WTC11 (cell line): ENCODE results near the gene PIK3C3. TPM values are rescaled to one million over a fixed set of nuclear protein-coding genes. Genes with fewer than 3 reads are reported as not detected.

Source experiments
- ATAC-seq: fragments of 200-7000 bp; cut with Tn5 transposase; 2 replicates; pipeline ENCODE4 v1.10.0; 2021; ENCODE audit warnings: mild to moderate bottlenecking, moderate library complexity
- CTCF ChIA-PET: fragments of 300-600 bp; sonication (Branson Sonifier 250); formaldehyde crosslinking; loops from one replicate; lab custom pipeline; 2021; ENCODE audit warnings: antibody characterized with exemption; lab: Charles Lee
- POLR2A ChIA-PET: fragments of 350-600 bp; sonication (Branson Sonifier 250); formaldehyde crosslinking; loops from one replicate; lab custom pipeline; 2021; ENCODE audit warnings: antibody characterized with exemption; lab: Charles Lee
- DNase-seq: peaks from one replicate; pipeline ENCODE4 v3.0.0; 2021; ENCODE audit warnings: low spot score
- H3K27ac Mint-ChIP-seq: 2 replicates; pipeline ENCODE4 v1.8.0; 2021; ENCODE audit warnings: mixed read lengths
- H3K27me3 Mint-ChIP-seq: 2 replicates; pipeline ENCODE4 v1.8.0; 2021; ENCODE audit warnings: low read depth, mild to moderate bottlenecking, moderate library complexity, mixed read lengths
- H3K36me3 Mint-ChIP-seq: 2 replicates; pipeline ENCODE4 v1.8.0; 2021; ENCODE audit warnings: mixed read lengths
- H3K4me1 Mint-ChIP-seq: 2 replicates; pipeline ENCODE4 v1.8.0; 2022; ENCODE audit warnings: mixed read lengths
- H3K4me3 Mint-ChIP-seq: 2 replicates; pipeline ENCODE4 v1.8.0; 2021; ENCODE audit warnings: mild to moderate bottlenecking, moderate library complexity, mixed read lengths
- H3K9me3 Mint-ChIP-seq: 2 replicates; pipeline ENCODE4 v1.8.0; 2021; ENCODE audit warnings: mixed read lengths
- ESRRA ChIP-seq: sonication (generic); formaldehyde crosslinking; IDR thresholded peaks from 2 replicates; pipeline ENCODE4 v1.8.1; 2022; ENCODE audit warnings: mild to moderate bottlenecking, missing genetic modification reagents, borderline replicate concordance
- MXD4 ChIP-seq: fragments of 250-450 bp; sonication (Bioruptor Pico); IDR thresholded peaks from 2 replicates; pipeline ENCODE4 v1.8.0; 2021; ENCODE audit warnings: mild to moderate bottlenecking, moderate library complexity, borderline replicate concordance
- MYBL2 ChIP-seq: sonication (generic); formaldehyde crosslinking; IDR thresholded peaks from 2 replicates; pipeline ENCODE4 v1.8.1; 2023; ENCODE audit warnings: mild to moderate bottlenecking, moderate library complexity, missing genetic modification reagents
- NFATC4 ChIP-seq: fragments of 250-450 bp; sonication (Bioruptor Pico); IDR thresholded peaks from 2 replicates; pipeline ENCODE4 v1.9.0; 2021; ENCODE audit warnings: mild to moderate bottlenecking
- NFYB ChIP-seq: sonication (generic); formaldehyde crosslinking; conservative IDR thresholded peaks from 2 replicates; pipeline ENCODE4 v1.8.0; 2022; ENCODE audit warnings: low read depth, missing genetic modification reagents
- NR2C2 ChIP-seq: sonication (generic); formaldehyde crosslinking; IDR thresholded peaks from 2 replicates; pipeline ENCODE4 v1.8.0; 2022; ENCODE audit warnings: mild to moderate bottlenecking, missing genetic modification reagents
- ZNF219 ChIP-seq: sonication (generic); formaldehyde crosslinking; IDR thresholded peaks from 2 replicates; pipeline ENCODE4 v1.8.0; 2023; ENCODE audit warnings: missing genetic modification reagents, mild to moderate bottlenecking, borderline replicate concordance
- total RNA-seq: library from RNA; stranded (reverse); gene quantifications from 3 replicates; pipeline ENCODE4 v1.2.3, GENCODE V29; 2021
- TF ChIP-seq, protein P1 (sequence below): sonication (generic); formaldehyde crosslinking; IDR thresholded peaks from 2 replicates; pipeline ENCODE4 v1.8.0; 2023; ENCODE audit warnings: mild to moderate bottlenecking, missing genetic modification reagents
- TF ChIP-seq, protein P2 (sequence below): sonication (generic); formaldehyde crosslinking; IDR thresholded peaks from 2 replicates; pipeline ENCODE4 v1.8.1; 2022; ENCODE audit warnings: missing genetic modification reagents, borderline replicate concordance
- TF ChIP-seq, protein P3 (sequence below): sonication (generic); formaldehyde crosslinking; IDR thresholded peaks from 2 replicates; pipeline ENCODE4 v1.8.1; 2023; ENCODE audit warnings: mild to moderate bottlenecking, missing genetic modification reagents, borderline replicate concordance
- TF ChIP-seq, protein P4 (sequence below): fragments of 250-450 bp; sonication (Bioruptor Pico); IDR thresholded peaks from 2 replicates; pipeline ENCODE4 v1.9.0; 2021; ENCODE audit warnings: mild to moderate bottlenecking
- TF ChIP-seq, protein P5 (sequence below): sonication (generic); formaldehyde crosslinking; conservative IDR thresholded peaks from 2 replicates; pipeline ENCODE4 v1.8.1; 2023; ENCODE audit warnings: mild to moderate bottlenecking, low read depth, missing genetic modification reagents, moderate library complexity
- TF ChIP-seq, protein P6 (sequence below): fragments of 250-450 bp; sonication (Bioruptor Pico); conservative IDR thresholded peaks from 2 replicates; pipeline ENCODE4 v1.9.0; 2021; ENCODE audit warnings: mild to moderate bottlenecking
- TF ChIP-seq, protein P7 (sequence below): sonication (generic); formaldehyde crosslinking; IDR thresholded peaks from 2 replicates; pipeline ENCODE4 v1.8.1; 2023; ENCODE audit warnings: mild to moderate bottlenecking, missing genetic modification reagents
- TF ChIP-seq, protein P8 (sequence below): sonication (generic); formaldehyde crosslinking; IDR thresholded peaks from 2 replicates; pipeline ENCODE4 v1.8.1; 2023; ENCODE audit warnings: mild to moderate bottlenecking, missing genetic modification reagents, moderate library complexity

Gene PIK3C3
- total RNA-seq, 1 experiment from 2014 or later = 40.4 TPM

DNA sequence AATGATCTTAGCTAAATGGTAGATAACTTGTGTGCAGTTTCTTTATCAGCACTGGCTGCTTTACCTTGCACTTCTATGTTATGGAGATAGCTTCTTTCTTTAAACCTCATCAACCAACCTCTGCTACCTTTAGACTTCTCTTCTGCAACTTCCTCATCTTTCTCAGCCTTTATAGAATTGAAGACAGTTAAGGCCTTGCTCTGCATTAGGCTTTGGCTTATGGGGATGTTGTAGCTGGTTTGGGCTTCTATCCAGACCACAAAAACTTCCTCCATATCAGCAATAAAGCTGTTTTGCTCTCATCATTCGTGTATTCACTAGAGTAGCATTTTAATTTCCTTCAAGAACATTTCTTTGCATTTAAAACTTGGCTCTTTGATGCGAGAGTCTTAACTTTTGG lies 123.7 kb downstream of the PIK3C3 start (continued):
- TF ChIP-seq, protein P1, sequence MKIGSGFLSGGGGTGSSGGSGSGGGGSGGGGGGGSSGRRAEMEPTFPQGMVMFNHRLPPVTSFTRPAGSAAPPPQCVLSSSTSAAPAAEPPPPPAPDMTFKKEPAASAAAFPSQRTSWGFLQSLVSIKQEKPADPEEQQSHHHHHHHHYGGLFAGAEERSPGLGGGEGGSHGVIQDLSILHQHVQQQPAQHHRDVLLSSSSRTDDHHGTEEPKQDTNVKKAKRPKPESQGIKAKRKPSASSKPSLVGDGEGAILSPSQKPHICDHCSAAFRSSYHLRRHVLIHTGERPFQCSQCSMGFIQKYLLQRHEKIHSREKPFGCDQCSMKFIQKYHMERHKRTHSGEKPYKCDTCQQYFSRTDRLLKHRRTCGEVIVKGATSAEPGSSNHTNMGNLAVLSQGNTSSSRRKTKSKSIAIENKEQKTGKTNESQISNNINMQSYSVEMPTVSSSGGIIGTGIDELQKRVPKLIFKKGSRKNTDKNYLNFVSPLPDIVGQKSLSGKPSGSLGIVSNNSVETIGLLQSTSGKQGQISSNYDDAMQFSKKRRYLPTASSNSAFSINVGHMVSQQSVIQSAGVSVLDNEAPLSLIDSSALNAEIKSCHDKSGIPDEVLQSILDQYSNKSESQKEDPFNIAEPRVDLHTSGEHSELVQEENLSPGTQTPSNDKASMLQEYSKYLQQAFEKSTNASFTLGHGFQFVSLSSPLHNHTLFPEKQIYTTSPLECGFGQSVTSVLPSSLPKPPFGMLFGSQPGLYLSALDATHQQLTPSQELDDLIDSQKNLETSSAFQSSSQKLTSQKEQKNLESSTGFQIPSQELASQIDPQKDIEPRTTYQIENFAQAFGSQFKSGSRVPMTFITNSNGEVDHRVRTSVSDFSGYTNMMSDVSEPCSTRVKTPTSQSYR (CRISPR knock-in tag) = no peak
- TF ChIP-seq, protein P2, sequence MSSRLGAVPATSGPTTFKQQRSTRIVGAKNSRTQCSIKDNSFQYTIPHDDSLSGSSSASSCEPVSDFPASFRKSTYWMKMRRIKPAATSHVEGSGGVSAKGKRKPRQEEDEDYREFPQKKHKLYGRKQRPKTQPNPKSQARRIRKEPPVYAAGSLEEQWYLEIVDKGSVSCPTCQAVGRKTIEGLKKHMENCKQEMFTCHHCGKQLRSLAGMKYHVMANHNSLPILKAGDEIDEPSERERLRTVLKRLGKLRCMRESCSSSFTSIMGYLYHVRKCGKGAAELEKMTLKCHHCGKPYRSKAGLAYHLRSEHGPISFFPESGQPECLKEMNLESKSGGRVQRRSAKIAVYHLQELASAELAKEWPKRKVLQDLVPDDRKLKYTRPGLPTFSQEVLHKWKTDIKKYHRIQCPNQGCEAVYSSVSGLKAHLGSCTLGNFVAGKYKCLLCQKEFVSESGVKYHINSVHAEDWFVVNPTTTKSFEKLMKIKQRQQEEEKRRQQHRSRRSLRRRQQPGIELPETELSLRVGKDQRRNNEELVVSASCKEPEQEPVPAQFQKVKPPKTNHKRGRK (CRISPR knock-in tag) = no peak
- no peak for TF ChIP-seq MYBL2 (CRISPR knock-in tag)
- TF ChIP-seq, protein P3, sequence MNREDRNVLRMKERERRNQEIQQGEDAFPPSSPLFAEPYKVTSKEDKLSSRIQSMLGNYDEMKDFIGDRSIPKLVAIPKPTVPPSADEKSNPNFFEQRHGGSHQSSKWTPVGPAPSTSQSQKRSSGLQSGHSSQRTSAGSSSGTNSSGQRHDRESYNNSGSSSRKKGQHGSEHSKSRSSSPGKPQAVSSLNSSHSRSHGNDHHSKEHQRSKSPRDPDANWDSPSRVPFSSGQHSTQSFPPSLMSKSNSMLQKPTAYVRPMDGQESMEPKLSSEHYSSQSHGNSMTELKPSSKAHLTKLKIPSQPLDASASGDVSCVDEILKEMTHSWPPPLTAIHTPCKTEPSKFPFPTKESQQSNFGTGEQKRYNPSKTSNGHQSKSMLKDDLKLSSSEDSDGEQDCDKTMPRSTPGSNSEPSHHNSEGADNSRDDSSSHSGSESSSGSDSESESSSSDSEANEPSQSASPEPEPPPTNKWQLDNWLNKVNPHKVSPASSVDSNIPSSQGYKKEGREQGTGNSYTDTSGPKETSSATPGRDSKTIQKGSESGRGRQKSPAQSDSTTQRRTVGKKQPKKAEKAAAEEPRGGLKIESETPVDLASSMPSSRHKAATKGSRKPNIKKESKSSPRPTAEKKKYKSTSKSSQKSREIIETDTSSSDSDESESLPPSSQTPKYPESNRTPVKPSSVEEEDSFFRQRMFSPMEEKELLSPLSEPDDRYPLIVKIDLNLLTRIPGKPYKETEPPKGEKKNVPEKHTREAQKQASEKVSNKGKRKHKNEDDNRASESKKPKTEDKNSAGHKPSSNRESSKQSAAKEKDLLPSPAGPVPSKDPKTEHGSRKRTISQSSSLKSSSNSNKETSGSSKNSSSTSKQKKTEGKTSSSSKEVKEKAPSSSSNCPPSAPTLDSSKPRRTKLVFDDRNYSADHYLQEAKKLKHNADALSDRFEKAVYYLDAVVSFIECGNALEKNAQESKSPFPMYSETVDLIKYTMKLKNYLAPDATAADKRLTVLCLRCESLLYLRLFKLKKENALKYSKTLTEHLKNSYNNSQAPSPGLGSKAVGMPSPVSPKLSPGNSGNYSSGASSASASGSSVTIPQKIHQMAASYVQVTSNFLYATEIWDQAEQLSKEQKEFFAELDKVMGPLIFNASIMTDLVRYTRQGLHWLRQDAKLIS (CRISPR knock-in tag) = no peak
- TF ChIP-seq, protein P4, sequence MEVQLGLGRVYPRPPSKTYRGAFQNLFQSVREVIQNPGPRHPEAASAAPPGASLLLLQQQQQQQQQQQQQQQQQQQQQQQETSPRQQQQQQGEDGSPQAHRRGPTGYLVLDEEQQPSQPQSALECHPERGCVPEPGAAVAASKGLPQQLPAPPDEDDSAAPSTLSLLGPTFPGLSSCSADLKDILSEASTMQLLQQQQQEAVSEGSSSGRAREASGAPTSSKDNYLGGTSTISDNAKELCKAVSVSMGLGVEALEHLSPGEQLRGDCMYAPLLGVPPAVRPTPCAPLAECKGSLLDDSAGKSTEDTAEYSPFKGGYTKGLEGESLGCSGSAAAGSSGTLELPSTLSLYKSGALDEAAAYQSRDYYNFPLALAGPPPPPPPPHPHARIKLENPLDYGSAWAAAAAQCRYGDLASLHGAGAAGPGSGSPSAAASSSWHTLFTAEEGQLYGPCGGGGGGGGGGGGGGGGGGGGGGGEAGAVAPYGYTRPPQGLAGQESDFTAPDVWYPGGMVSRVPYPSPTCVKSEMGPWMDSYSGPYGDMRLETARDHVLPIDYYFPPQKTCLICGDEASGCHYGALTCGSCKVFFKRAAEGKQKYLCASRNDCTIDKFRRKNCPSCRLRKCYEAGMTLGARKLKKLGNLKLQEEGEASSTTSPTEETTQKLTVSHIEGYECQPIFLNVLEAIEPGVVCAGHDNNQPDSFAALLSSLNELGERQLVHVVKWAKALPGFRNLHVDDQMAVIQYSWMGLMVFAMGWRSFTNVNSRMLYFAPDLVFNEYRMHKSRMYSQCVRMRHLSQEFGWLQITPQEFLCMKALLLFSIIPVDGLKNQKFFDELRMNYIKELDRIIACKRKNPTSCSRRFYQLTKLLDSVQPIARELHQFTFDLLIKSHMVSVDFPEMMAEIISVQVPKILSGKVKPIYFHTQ (CRISPR knock-in tag) = no peak
- TF ChIP-seq NR2C2 = no peak
- no peak for TF ChIP-seq ESRRA
- no peak for TF ChIP-seq NFATC4 (CRISPR knock-in tag)

DNA sequence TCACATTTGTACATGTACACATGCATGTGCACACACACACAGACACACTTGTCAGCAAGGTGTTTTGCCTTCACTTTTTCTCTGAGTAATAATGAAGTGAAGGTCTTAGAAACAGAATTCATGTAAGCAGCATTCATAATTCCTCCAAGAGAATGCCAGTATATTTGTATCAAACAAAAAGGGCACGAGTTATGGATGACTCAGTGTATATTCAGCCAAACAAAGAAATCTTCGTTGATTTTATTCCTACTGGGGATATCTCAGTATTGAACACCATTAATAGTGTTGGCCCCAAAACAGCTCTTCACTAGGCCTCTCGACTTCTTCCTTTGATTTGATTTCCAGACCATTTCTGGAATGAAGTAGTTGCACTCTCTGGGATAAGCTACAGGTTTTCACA lies 125.3 kb downstream of the PIK3C3 start:
- ChIA-PET CTCF (no interaction called here), POLR2A (no interaction called here)
- Mint-ChIP-seq H3K9me3 (peaks cover 5% of the 10 kb centered on the region), H3K4me3 (no peak overlapping the region), H3K36me3 (peaks cover 14% of the 10 kb centered on the region), H3K4me1 (no peaks in the 10 kb centered on the region), H3K27me3 (no peaks in the 10 kb centered on the region), H3K27ac (no peak overlapping the region)
- DNase-seq = no peak
- no peak for ATAC-seq
- TF ChIP-seq, protein P5, sequence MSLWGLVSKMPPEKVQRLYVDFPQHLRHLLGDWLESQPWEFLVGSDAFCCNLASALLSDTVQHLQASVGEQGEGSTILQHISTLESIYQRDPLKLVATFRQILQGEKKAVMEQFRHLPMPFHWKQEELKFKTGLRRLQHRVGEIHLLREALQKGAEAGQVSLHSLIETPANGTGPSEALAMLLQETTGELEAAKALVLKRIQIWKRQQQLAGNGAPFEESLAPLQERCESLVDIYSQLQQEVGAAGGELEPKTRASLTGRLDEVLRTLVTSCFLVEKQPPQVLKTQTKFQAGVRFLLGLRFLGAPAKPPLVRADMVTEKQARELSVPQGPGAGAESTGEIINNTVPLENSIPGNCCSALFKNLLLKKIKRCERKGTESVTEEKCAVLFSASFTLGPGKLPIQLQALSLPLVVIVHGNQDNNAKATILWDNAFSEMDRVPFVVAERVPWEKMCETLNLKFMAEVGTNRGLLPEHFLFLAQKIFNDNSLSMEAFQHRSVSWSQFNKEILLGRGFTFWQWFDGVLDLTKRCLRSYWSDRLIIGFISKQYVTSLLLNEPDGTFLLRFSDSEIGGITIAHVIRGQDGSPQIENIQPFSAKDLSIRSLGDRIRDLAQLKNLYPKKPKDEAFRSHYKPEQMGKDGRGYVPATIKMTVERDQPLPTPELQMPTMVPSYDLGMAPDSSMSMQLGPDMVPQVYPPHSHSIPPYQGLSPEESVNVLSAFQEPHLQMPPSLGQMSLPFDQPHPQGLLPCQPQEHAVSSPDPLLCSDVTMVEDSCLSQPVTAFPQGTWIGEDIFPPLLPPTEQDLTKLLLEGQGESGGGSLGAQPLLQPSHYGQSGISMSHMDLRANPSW = no peak
- TF ChIP-seq MYBL2 (CRISPR knock-in tag) (no peak), NFYB (no peak), MXD4 (CRISPR knock-in tag) (no peak), ZNF219 (no peak)
- TF ChIP-seq, protein P6, sequence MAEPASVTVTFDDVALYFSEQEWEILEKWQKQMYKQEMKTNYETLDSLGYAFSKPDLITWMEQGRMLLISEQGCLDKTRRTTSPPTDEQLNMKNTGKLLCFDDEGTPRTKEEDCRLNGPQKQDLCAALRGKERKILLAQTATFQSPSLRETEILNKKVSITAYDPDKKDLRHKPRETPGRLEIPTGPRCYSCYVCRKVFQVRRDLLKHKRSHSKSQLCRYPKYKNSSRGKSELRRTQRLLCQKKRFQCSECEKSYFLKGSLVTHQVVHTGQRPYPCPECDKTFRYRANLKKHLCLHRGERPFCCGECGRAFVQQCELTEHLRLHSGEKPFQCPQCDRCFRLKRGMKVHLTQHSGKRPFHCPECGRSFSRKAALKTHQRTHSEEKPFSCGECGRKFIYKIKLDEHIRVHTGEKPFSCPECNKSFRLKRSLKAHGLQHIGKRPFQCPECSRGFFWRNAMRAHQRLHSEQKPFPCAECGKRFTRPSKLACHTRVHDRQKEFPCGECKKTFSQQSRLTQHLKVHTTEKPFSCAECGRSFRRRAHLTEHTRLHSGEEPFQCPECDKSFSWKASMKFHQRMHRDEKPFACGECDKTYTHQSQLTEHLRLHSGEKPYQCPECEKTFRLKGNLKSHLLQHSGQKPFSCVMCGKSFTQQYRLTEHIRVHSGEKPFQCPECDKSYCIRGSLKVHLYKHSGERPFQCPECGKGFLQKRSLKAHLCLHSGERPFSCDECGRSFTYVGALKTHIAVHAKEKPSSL = no peak
- TF ChIP-seq, protein P7, sequence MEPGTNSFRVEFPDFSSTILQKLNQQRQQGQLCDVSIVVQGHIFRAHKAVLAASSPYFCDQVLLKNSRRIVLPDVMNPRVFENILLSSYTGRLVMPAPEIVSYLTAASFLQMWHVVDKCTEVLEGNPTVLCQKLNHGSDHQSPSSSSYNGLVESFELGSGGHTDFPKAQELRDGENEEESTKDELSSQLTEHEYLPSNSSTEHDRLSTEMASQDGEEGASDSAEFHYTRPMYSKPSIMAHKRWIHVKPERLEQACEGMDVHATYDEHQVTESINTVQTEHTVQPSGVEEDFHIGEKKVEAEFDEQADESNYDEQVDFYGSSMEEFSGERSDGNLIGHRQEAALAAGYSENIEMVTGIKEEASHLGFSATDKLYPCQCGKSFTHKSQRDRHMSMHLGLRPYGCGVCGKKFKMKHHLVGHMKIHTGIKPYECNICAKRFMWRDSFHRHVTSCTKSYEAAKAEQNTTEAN = no peak
- TF ChIP-seq, protein P8, sequence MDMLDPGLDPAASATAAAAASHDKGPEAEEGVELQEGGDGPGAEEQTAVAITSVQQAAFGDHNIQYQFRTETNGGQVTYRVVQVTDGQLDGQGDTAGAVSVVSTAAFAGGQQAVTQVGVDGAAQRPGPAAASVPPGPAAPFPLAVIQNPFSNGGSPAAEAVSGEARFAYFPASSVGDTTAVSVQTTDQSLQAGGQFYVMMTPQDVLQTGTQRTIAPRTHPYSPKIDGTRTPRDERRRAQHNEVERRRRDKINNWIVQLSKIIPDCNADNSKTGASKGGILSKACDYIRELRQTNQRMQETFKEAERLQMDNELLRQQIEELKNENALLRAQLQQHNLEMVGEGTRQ = no peak
